Testis (tissue), 3 donors: ENCODE measurements around the gene RFLNA. TPM values are rescaled to one million over a fixed set of nuclear protein-coding genes. Genes with fewer than 3 reads are reported as not detected.

Source experiments
- DNase-seq: peaks from one replicate; pipeline ENCODE4 v3.0.0-alpha.2; 2019
- H3K27ac ChIP-seq, 2 donors: fragments of 200-600 bp; sonication (generic); one replicate each; pipeline ENCODE4 v1.5.1; 2019
- H3K27me3 ChIP-seq: fragments of 200-600 bp; sonication (generic); one replicate; pipeline ENCODE4 v1.5.1; 2019
- H3K36me3 ChIP-seq: fragments of 200-600 bp; sonication (generic); one replicate; pipeline ENCODE4 v1.5.1; 2017; ENCODE audit warnings: low read depth; ENCODE audit errors: missing control alignments
- H3K4me1 ChIP-seq: fragments of 200-600 bp; sonication (generic); one replicate; pipeline ENCODE4 v1.5.1; 2019
- H3K4me3 ChIP-seq, 2 donors: fragments of 200-600 bp; sonication (generic); one replicate each; pipeline ENCODE4 v1.5.1; 2017 to 2019
- H3K9me3 ChIP-seq: fragments of 200-600 bp; sonication (generic); one replicate; pipeline ENCODE4 v1.5.1; 2017
- CTCF ChIP-seq, 3 experiments: fragments of 450-650 bp in 2 of 3; fragments of 200-600 bp in 1 of 3; sonication (generic) in 1 of 3; IDR thresholded peaks; one replicate each; pipeline ENCODE4 v1.5.1; 2016 to 2019; ENCODE audit warnings: antibody characterized with exemption in 3 of 3, mild to moderate bottlenecking in 2 of 3, moderate library complexity in 1 of 3
- POLR2A ChIP-seq: fragments of 450-650 bp; IDR thresholded peaks from one replicate; pipeline ENCODE4 v1.6.1; 2017; ENCODE audit warnings: antibody characterized with exemption, mild to moderate bottlenecking, moderate library complexity
- WGBS, 2 donors: methylation state at CpG; one replicate each; pipeline ENCODE4 v1.1.5; 2018; 5-methylcytosine and 5-hydroxymethylcytosine counted together
- intact Hi-C: fragments of 100-400 bp; cut with DNase I; formaldehyde crosslinking; loops from one replicate; pipeline ENCODE4 v1.15.1; 2023; ENCODE audit warnings: low total_unique reads
- polyA plus RNA-seq: library from polyadenylated mRNA; stranded (reverse); fragments of 350-450 nt; fragmentation: Illumina TruSeq; extraction: RNeasy Lipid Tissue Mini Kit (QIAGEN cat#74804); gene quantifications from one replicate; pipeline ENCODE4 v1.2.3, GENCODE V29; 2014; ENCODE audit warnings: low read depth, low replicate concordance; ENCODE audit not compliant: insufficient read depth
- total RNA-seq, 2 donors: library from RNA; depleted of rRNA; stranded (reverse); fragments of >200 nt; gene quantifications; one replicate each; pipeline ENCODE4 v1.2.3, GENCODE V29; 2016

RFLNA gene
- total and polyA plus RNA-seq, 3 donors from 2014 or later, result 0.31 to 0.80 (median 0.68) TPM

- no peaks in the 10 kb centered on the region for H3K27me3 ChIP-seq
- TF ChIP-seq CTCF (IDR thresholded peaks at IDR 0.05), result no peak
- no peak for TF ChIP-seq POLR2A
- no peaks in the 10 kb centered on the region for H3K4me1 ChIP-seq
- 93 to 97% methylated on average over 10 to 12 of the region's 12 CpGs for WGBS, 2 donors
- H3K27ac ChIP-seq, result no peak overlapping the region
- no peak overlapping the region for H3K4me3 ChIP-seq
- H3K9me3 ChIP-seq, result no peaks in the 10 kb centered on the region
- no peak for DNase-seq
- no peaks in the 10 kb centered on the region for H3K36me3 ChIP-seq
- intact Hi-C loops, result no loop called here
Observed at GRCh38 chr12:124336184-124336437, 41.2 kb downstream of the RFLNA start.

- DNase-seq, result no peak
- Histone ChIP-seq H3K27ac (no peak overlapping the region), H3K36me3 (no peaks in the 10 kb centered on the region), H3K9me3 (no peaks in the 10 kb centered on the region), H3K4me3 (no peak overlapping the region), H3K27me3 (no peaks in the 10 kb centered on the region), H3K4me1 (no peaks in the 10 kb centered on the region)
- intact Hi-C loops, result no loop called here
- WGBS, 2 donors, result 92% methylated on average over 36 to 40 of the region's 40 CpGs
- TF ChIP-seq CTCF (IDR thresholded peaks at IDR 0.05), result no peak
- no peak for TF ChIP-seq POLR2A
Observed at GRCh38 chr12:124336742-124337520, 42.0 kb downstream of the RFLNA start.

- H3K9me3 ChIP-seq, result no peaks in the 10 kb centered on the region
- H3K36me3 ChIP-seq, result no peaks in the 10 kb centered on the region
- WGBS, 2 donors, result 82 to 84% methylated on average over 14 of the region's 14 CpGs
- no peak for DNase-seq
- H3K27ac ChIP-seq, result no peak overlapping the region
- no peak overlapping the region for H3K4me3 ChIP-seq
- H3K27me3 ChIP-seq, result no peaks in the 10 kb centered on the region
- TF ChIP-seq CTCF (IDR thresholded peaks at IDR 0.05) (no peak), POLR2A (no peak)
- H3K4me1 ChIP-seq, result no peaks in the 10 kb centered on the region
- intact Hi-C loops, result no loop called here
Observed at GRCh38 chr12:124337622-124338021, 42.7 kb downstream of the RFLNA start.

- intact Hi-C loops, result no loop called here
- Histone ChIP-seq H3K9me3 (no peaks in the 10 kb centered on the region), H3K4me3 (no peak overlapping the region), H3K36me3 (no peaks in the 10 kb centered on the region), H3K4me1 (no peaks in the 10 kb centered on the region), H3K27ac (no peak overlapping the region), H3K27me3 (no peaks in the 10 kb centered on the region)
- 87 to 89% methylated on average over 6 of the region's 6 CpGs for WGBS, 2 donors
- no peak for TF ChIP-seq POLR2A
- no peak for TF ChIP-seq CTCF (IDR thresholded peaks at IDR 0.05)
- DNase-seq, result no peak
Observed at GRCh38 chr12:124338448-124338847, 43.6 kb downstream of the RFLNA start.
